B cell (primary cell): ENCODE measurements around the gene RSPH4A.

Source experiments
- CTCF ChIP-seq: fragments of 200-600 bp; IDR thresholded peaks from one replicate; pipeline ENCODE4 v1.8.0; 2022; ENCODE audit warnings: antibody characterized with exemption, mild to moderate bottlenecking
- EZH2 ChIP-seq: IDR thresholded peaks from 2 replicates; pipeline ENCODE4 v1.6.1; 2012; ENCODE audit warnings: borderline replicate concordance, low read depth, mild to moderate bottlenecking, moderate library complexity, low read length; ENCODE audit not compliant: insufficient read depth, poor library complexity, severe bottlenecking

- TF ChIP-seq CTCF = no peak
- TF ChIP-seq EZH2 = no peak
These were observed 15.2 kb downstream of the RSPH4A start for GRCh38 chr6:116631379-116631990.
